ENCODE results near the gene SOX13. TPM values are rescaled to one million over a fixed set of nuclear protein-coding genes. Genes with fewer than 3 reads are reported as not detected.

The SOX13 gene
- total and polyA plus RNA-seq, 2 of the 4 experiments (the other 2 are of a cell fraction), result 0.54 to 3.5 TPM

DNA sequence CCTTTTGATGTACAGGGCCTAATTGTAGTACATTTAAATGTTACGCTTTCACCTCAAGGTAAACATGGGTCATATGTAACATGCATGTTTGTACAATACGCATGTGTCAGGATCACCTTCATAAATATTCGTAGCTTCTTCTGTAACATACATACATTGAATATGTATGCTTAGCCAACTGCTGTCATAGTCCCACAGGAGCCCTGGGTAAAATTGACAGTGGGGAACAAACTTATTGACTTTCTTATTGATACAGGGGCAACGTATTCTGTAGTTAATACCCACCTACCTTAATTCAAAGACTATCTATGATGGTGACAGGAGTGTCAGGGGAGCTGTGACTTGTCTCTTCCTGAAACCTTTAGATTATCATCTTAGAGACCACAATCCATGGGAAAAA lies 96.9 kb downstream of the SOX13 start:
- intact Hi-C loops (cut with micrococcal nuclease) (no loop called here), dilution Hi-C loops (cut with HindIII; ENCODE audit: low sequenced_read_pairs, unreplicated experiment) (loop anchor here (25.0 kb wide), 1 partner anchor 217 kb away; no protein-coding TSS in a partner anchor), in situ Hi-C loops (cut with MboI; ENCODE audit: low sequenced_read_pairs) (loop anchor here (5.0 kb wide), 1 partner anchor 37 kb away; no protein-coding TSS in a partner anchor)
- no CpG with 5 or more reads among the region's 4 CpGs for WGBS, 2 experiments (ENCODE audit: extremely low coverage in 2 of 2, insufficient read length in 1 of 2)
- Histone ChIP-seq H4K20me1 (ENCODE audit: insufficient read depth, low read length) (no peaks in the 10 kb centered on the region), H3K14ac (replicated peaks; ENCODE audit: low read depth, low read length) (no peak overlapping the region; the same call in 1 of the 2 replicates), H2BK15ac (ENCODE audit: low read depth, low read length) (peak overlapping the region; percentile 58; the same call in 2 of the 3 replicates), H4K5ac (ENCODE audit: low read depth, low read length) (no peak overlapping the region), H2BK20ac (ENCODE audit: low read depth, low read length) (peak overlapping the region; percentile 73; the same call in 1 of the 2 replicates), H4K8ac (ENCODE audit: low read depth in 2 of 2, low read length in 2 of 2) (no peak overlapping the region; a peak in 1 of 4 replicates), H2BK5ac (ENCODE audit: low read depth, low read length, poor library complexity, severe bottlenecking) (no peak overlapping the region), H3K4ac (ENCODE audit: low read depth, low read length) (no peak overlapping the region; the same call in 1 of the 2 replicates), H4K91ac (ENCODE audit: insufficient read depth, low read depth, low read length) (no peak overlapping the region), H3K79me1 (ENCODE audit: low read depth in 1 of 2, low read length in 2 of 2) (0 out of 4 replicates have a peak, but pooled peaks cover 0 to 3% of the 10 kb centered on the region in 2 experiments), H3K36me3 (ENCODE audit: control insufficient read depth, insufficient read depth, low read length) (no peaks in the 10 kb centered on the region), H3K4me2 (ENCODE audit: low read depth, low read length) (no peak overlapping the region), H2AK9ac (replicated peaks; ENCODE audit: low read depth, low read length, poor library complexity) (no peak overlapping the region), H3K9ac (ENCODE audit: low read depth, low read length) (no peak overlapping the region), H3K4me3 (ENCODE audit: insufficient read depth, low read depth, low read length) (no peak overlapping the region), H3K27me3 (ENCODE audit: control insufficient read depth, insufficient read depth, low read length) (no peaks in the 10 kb centered on the region), H3K4me1 (ENCODE audit: control insufficient read depth, insufficient read depth, low read length) (peaks cover 4% of the 10 kb centered on the region; the same call in 1 of the 2 replicates), H3K23ac (ENCODE audit: low read depth, low read length) (no peak overlapping the region), H2AK5ac (ENCODE audit: low read depth, low read length) (peak overlapping the region; percentile 62; the same call in 1 of the 2 replicates), H3K56ac (ENCODE audit: extremely low read depth, insufficient read depth, low read length) (no peak overlapping the region), H2BK120ac (ENCODE audit: low read depth, low read length) (peak overlapping the region; percentile 87; the same call in 1 of the 2 replicates), H3K27ac (ENCODE audit: insufficient read depth, low read length) (no peak overlapping the region), H3K18ac (ENCODE audit: low read depth, low read length) (no peak overlapping the region; the same call in 1 of the 2 replicates), H3K9me3 (ENCODE audit: control insufficient read depth, insufficient read depth, low read length) (no peaks in the 10 kb centered on the region; the same call in 1 of the 2 replicates), H3K9me1 (ENCODE audit: insufficient read depth, low read length) (peaks cover 7% of the 10 kb centered on the region), H2AFZ (replicated peaks; ENCODE audit: low read length, poor library complexity) (no peak overlapping the region)
- TF ChIP-seq MAZ (IDR thresholded peaks at IDR 0.05; ENCODE audit: borderline replicate concordance, low read depth, low read length) (no peak), RFX5 (IDR thresholded peaks at IDR 0.05; ENCODE audit: low read depth, low read length) (no peak), MAFK (IDR thresholded peaks at IDR 0.05; ENCODE audit: low read depth, low read length) (no peak), POLR2A (IDR thresholded peaks at IDR 0.05; ENCODE audit: low read depth, low read length) (no peak), RAD21 (IDR thresholded peaks at IDR 0.05; ENCODE audit: low read length) (no peak), BHLHE40 (IDR thresholded peaks at IDR 0.05; ENCODE audit: low read depth, low read length) (no peak)
- TF ChIP-seq, protein P1, sequence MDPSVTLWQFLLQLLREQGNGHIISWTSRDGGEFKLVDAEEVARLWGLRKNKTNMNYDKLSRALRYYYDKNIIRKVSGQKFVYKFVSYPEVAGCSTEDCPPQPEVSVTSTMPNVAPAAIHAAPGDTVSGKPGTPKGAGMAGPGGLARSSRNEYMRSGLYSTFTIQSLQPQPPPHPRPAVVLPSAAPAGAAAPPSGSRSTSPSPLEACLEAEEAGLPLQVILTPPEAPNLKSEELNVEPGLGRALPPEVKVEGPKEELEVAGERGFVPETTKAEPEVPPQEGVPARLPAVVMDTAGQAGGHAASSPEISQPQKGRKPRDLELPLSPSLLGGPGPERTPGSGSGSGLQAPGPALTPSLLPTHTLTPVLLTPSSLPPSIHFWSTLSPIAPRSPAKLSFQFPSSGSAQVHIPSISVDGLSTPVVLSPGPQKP (IDR thresholded peaks at IDR 0.05; ENCODE audit: borderline replicate concordance, low read depth, low read length), result no peak
- no peak for DNase-seq
- no peak for ATAC-seq (ENCODE audit: low read depth)
- no TSS peak for BruUV-seq (replicated peaks)
- ChIA-PET POLR2A (ENCODE audit: unreplicated experiment) (interaction anchor here (0.6 kb wide), 1 partner anchor 20 kb away, joined by 5 read pairs; no protein-coding TSS in a partner anchor), CTCF (interaction anchor here (1.5 to 5.3 kb wide), 2 partner anchors 8 to 37 kb away, joined by 4 to 25 read pairs; no protein-coding TSS in a partner anchor)
